ENCODE data around the gene KLHL4. TPM values are rescaled to one million over a fixed set of nuclear protein-coding genes. Genes with fewer than 3 reads are reported as not detected.
"Not testable (repeated sequence)": the region's sequence is repeated elsewhere in the genome, so short reads cannot be mapped to it uniquely, and the experiment has no call there.

The KLHL4 gene
- total and polyA plus RNA-seq, 2 experiments from 2014 or later = 27.5 to 32.6 TPM

- no peak overlapping the region for H3K27ac ChIP-seq
These were observed 144.2 kb downstream of the KLHL4 start for GRCh38 chrX:87661761-87662160.

GRCh38 chrX:87663421-87663820, 145.8 kb downstream of the KLHL4 start:
- DNase-seq (ENCODE audit: low read depth in 1 of 2, low spot score in 1 of 2) = peak in 1 of 2 donors; percentile 7
- TF ChIP-seq CTCF (IDR thresholded peaks at IDR 0.05; ENCODE audit: low read depth, low read length) = no peak
- H3K9me3 ChIP-seq (ENCODE audit: low read depth) = no peaks in the 10 kb centered on the region
- peaks cover 12% of the 10 kb centered on the region for H3K4me1 ChIP-seq (ENCODE audit: low read depth)
- H3K4me3 ChIP-seq = no peak overlapping the region
- no peak overlapping the region for H3K27ac ChIP-seq
- no peaks in the 10 kb centered on the region for H3K27me3 ChIP-seq
- H3K36me3 ChIP-seq = no peaks in the 10 kb centered on the region

More at GRCh38 chrX:87661761-87662160, 144.2 kb downstream of the KLHL4 start:
- no peaks in the 10 kb centered on the region for H3K27me3 ChIP-seq
- no peaks in the 10 kb centered on the region for H3K4me1 ChIP-seq (ENCODE audit: low read depth)
- no peak for TF ChIP-seq CTCF (IDR thresholded peaks at IDR 0.05; ENCODE audit: low read depth, low read length)
- no peak overlapping the region for H3K4me3 ChIP-seq
- DNase-seq (ENCODE audit: low read depth in 1 of 2, low spot score in 1 of 2) = peak in 1 of 2 donors; percentile 53
- no peaks in the 10 kb centered on the region for H3K9me3 ChIP-seq (ENCODE audit: low read depth)
- no peaks in the 10 kb centered on the region for H3K36me3 ChIP-seq

- Histone ChIP-seq H3K27me3 (no peaks in the 10 kb centered on the region), H3K4me1 (ENCODE audit: low read depth) (peaks cover 19% of the 10 kb centered on the region), H3K27ac (no peak overlapping the region), H3K4me3 (no peak overlapping the region), H3K9me3 (ENCODE audit: low read depth) (no peaks in the 10 kb centered on the region), H3K36me3 (no peaks in the 10 kb centered on the region)
- peak; percentile 58 to 59 for DNase-seq (ENCODE audit: low read depth in 1 of 2, low spot score in 1 of 2)
- TF ChIP-seq CTCF (IDR thresholded peaks at IDR 0.05; ENCODE audit: low read depth, low read length) = peak; percentile 35
These were observed 146.8 kb downstream of the KLHL4 start for GRCh38 chrX:87664381-87664780.

- Histone ChIP-seq H3K27me3 (no peaks in the 10 kb centered on the region), H3K4me3 (no peak overlapping the region), H3K27ac (no peak overlapping the region), H3K36me3 (no peaks in the 10 kb centered on the region), H3K4me1 (ENCODE audit: low read depth) (no peaks in the 10 kb centered on the region), H3K9me3 (ENCODE audit: low read depth) (no peaks in the 10 kb centered on the region)
- no peak for DNase-seq (ENCODE audit: low read depth in 1 of 2, low spot score in 1 of 2)
- no peak for TF ChIP-seq CTCF (IDR thresholded peaks at IDR 0.05; ENCODE audit: low read depth, low read length)
These were observed 162.2 kb downstream of the KLHL4 start for GRCh38 chrX:87679849-87680248.

- H3K36me3 ChIP-seq = no peaks in the 10 kb centered on the region
- H3K9me3 ChIP-seq (ENCODE audit: low read depth) = no peaks in the 10 kb centered on the region
- no peak overlapping the region for H3K4me3 ChIP-seq
- no peak overlapping the region for H3K27ac ChIP-seq
- DNase-seq (ENCODE audit: low read depth in 1 of 2, low spot score in 1 of 2) = no peak
- TF ChIP-seq CTCF (IDR thresholded peaks at IDR 0.05; ENCODE audit: low read depth, low read length) = no peak
- no peaks in the 10 kb centered on the region for H3K4me1 ChIP-seq (ENCODE audit: low read depth)
- no peaks in the 10 kb centered on the region for H3K27me3 ChIP-seq
These were observed 170.1 kb downstream of the KLHL4 start for GRCh38 chrX:87687703-87688102.

- not testable (repeated sequence) for DNase-seq (ENCODE audit: low read depth in 1 of 2, low spot score in 1 of 2); H3K27ac ChIP-seq
These were observed 170.6 kb downstream of the KLHL4 start for GRCh38 chrX:87688113-87688748.

GRCh38 chrX:87689218-87689617, 171.6 kb downstream of the KLHL4 start:
- H3K27ac ChIP-seq; DNase-seq (ENCODE audit: low read depth in 1 of 2, low spot score in 1 of 2); H3K9me3 ChIP-seq (ENCODE audit: low read depth); H3K4me1 ChIP-seq (ENCODE audit: low read depth); H3K27me3 ChIP-seq; H3K4me3 ChIP-seq; H3K36me3 ChIP-seq: not testable (repeated sequence)

More at GRCh38 chrX:87688113-87688748, 170.6 kb downstream of the KLHL4 start:
- not testable (repeated sequence) for H3K4me3 ChIP-seq; H3K9me3 ChIP-seq (ENCODE audit: low read depth); H3K36me3 ChIP-seq; H3K4me1 ChIP-seq (ENCODE audit: low read depth); H3K27me3 ChIP-seq
